Right lobe of liver (tissue), 6 donors: Measurements from ENCODE around the gene STRAP. TPM values are rescaled to one million over a fixed set of nuclear protein-coding genes. Genes with fewer than 3 reads are reported as not detected.

Experiments used
- ATAC-seq, 4 donors: fragments of 200-7000 bp; cut with Tn5 transposase; one replicate each; pipeline ENCODE4 v1.9.1; 2020; ENCODE audit warnings: mild to moderate bottlenecking in 4 of 4, moderate library complexity in 4 of 4
- DNase-seq, 3 donors: peaks; one replicate each; pipeline ENCODE4 v3.0.0-alpha.2; 2020
- H3K27ac ChIP-seq, 3 donors: fragments of 200-600 bp; one replicate each; pipeline ENCODE4 v1.8.0; 2022
- H3K27me3 ChIP-seq, 2 donors: fragments of 200-600 bp; one replicate each; pipeline ENCODE4 v1.8.0; 2022
- H3K36me3 ChIP-seq, 4 donors: fragments of 200-600 bp; sonication (generic) in 1 of 4; one replicate each; pipeline versions ENCODE4 v1.5.1 to v1.8.0; 2017 to 2022; ENCODE audit warnings: control low read depth in 1 of 4
- H3K4me1 ChIP-seq, 4 donors: fragments of 200-600 bp; sonication (generic) in 1 of 4; one replicate each; pipeline versions ENCODE4 v1.5.1 to v1.8.0; 2017 to 2022; ENCODE audit warnings: control low read depth in 1 of 4
- H3K4me3 ChIP-seq, 3 donors: fragments of 200-600 bp; one replicate each; pipeline ENCODE4 v1.8.0; 2022
- H3K9me3 ChIP-seq, 4 donors: fragments of 200-600 bp; sonication (generic) in 1 of 4; one replicate each; pipeline versions ENCODE4 v1.5.1 to v1.8.0; 2017 to 2022; ENCODE audit warnings: control low read depth in 1 of 4
- CTCF ChIP-seq, 4 donors: fragments of 200-600 bp in 3 of 4; fragments of 450-650 bp in 1 of 4; IDR thresholded peaks; one replicate each; pipeline versions ENCODE4 v1.5.1 to v1.8.0; 2016 to 2022; ENCODE audit warnings: antibody characterized with exemption in 4 of 4, mild to moderate bottlenecking in 2 of 4
- POLR2A ChIP-seq: fragments of 450-650 bp; IDR thresholded peaks from one replicate; pipeline ENCODE4 v1.6.1; 2017; ENCODE audit warnings: antibody characterized with exemption, mild to moderate bottlenecking
- WGBS: methylation state at CpG from one replicate; pipeline ENCODE4 v1.1.6; 2018; ENCODE audit warnings: low coverage, low lambda C conversion rate; ENCODE audit not compliant: insufficient coverage; ENCODE audit errors: missing lambda C conversion rate; 5-methylcytosine and 5-hydroxymethylcytosine counted together
- intact Hi-C, 2 donors: fragments of 100-400 bp; cut with DNase I; formaldehyde crosslinking; loops; one replicate each; pipeline versions ENCODE4 v1.11.2 to v1.14.1; 2022
- total RNA-seq, 6 experiments: library from RNA; depleted of rRNA in 2 of 6; stranded (reverse); fragments of >200 nt in 2 of 6; fragmentation: NEBNext Ultra II Directional in 3 of 6; extraction: Animal tissue kit (Norgen Biotek cat#: 25700) in 3 of 6; gene quantifications; one replicate each; pipeline versions ENCODE4 v1.1.0 to v1.2.4, GENCODE V29; 2016 to 2023
- donor health status: DM: no; HTN: yes; CAD: no.
- donor health status: DM: no; HTN: no; CAD: no.
- donor health status: DM: no; HTN: no; CAD: no.
- donor health status: DM: no; HTN: yes; CAD: no.
- donor health status: DM: no; HTN: yes; CAD: no.

Gene STRAP
- total RNA-seq, 6 experiments from 2014 or later = 41.3 to 53.5 (median 43.0) TPM

DNA sequence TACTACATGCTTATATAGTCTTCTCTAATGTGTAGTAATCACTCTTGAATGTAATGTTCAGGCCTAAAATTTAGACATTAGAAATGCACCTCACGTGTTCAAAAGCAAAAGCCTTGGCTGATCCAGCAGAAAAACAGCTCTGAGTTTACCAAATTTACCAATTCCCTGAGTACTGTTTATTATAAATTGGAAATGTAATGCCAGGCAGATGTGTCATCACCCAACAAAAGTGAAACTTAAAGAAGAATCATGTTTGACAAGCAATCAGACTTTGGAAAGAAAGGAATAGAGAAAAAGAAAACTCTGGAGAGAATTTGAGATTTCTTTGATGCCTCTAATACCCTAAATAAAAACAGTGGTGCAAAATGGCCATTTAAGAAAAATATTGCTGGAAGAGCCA, 26.5 kb upstream of the STRAP start:
- DNase-seq = no peak
- Histone ChIP-seq H3K36me3 (no peaks in the 10 kb centered on the region), H3K4me3 (no peak overlapping the region), H3K27me3 (no peaks in the 10 kb centered on the region), H3K4me1 (peaks cover 0 to 10% (median 0%) of the 10 kb centered on the region in 4 donors), H3K9me3 (no peaks in the 10 kb centered on the region), H3K27ac (no peak overlapping the region)
- 19% methylated on average over 1 of the region's 1 CpG for WGBS
- peak in 1 of 4 donors; percentile 12 for ATAC-seq
- no peak for TF ChIP-seq POLR2A
- TF ChIP-seq CTCF (IDR thresholded peaks at IDR 0.05) = no peak
- intact Hi-C loops = loop anchor here (5.0 to 10.0 kb wide), 2 partner anchors 261 to 268 kb away; no protein-coding TSS in a partner anchor

DNA sequence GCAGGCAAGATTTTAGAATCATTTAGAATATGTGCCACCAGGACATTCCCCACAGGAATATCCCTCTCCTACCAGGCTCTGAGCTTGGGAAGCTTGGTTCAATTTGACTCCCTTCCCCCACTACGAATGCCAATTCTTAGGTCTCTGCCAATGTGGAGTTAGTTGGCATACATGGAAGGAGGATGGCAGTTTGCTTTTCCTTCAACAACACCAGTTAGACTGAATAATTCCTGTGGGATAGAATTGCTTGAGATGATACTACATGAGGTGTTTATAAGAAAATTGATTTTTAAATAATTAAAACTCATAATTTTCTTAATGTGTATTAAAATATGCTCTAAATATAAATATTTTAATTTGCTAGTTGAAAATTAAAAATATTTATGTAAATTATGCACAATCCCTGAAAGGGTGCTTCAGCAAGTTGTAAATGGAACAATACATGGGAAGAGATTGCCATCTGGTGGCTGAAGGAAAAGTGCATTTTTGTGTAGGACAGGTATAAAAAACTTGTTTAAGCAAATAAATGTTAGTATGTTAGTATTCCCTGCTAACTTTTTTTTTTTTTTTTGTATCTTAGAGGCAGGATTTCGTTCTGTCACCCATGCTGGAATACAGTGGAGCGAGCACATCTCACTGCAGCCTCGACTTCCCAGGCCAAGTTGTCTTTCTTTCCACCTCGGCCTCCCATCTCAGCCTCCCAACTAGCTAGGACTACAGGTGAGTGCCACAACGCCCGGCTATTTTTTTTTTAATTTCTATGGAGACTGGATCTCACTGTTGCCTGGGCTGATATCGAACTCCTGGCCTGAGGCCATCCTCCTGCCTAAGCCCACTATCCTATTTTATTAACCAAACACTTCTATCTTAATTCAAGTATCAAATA, 25.8 kb upstream of the STRAP start:
- DNase-seq = peak in 1 of 3 donors; percentile 59
- peak; percentile 73 to 86 (median 81) for ATAC-seq
- TF ChIP-seq POLR2A = no peak
- peak; percentile 78 to 91 (median 80) for TF ChIP-seq CTCF (IDR thresholded peaks at IDR 0.05)
- Histone ChIP-seq H3K4me1 (peaks cover 0 to 6% (median under 1%) of the 10 kb centered on the region in 4 donors), H3K9me3 (no peaks in the 10 kb centered on the region), H3K4me3 (no peak overlapping the region), H3K36me3 (no peaks in the 10 kb centered on the region), H3K27me3 (no peaks in the 10 kb centered on the region), H3K27ac (no peak overlapping the region)
- 28% methylated on average over 8 of the region's 8 CpGs for WGBS
- intact Hi-C loops = loop anchor here (5.0 to 10.0 kb wide), 2 partner anchors 262 to 269 kb away; no protein-coding TSS in a partner anchor

GRCh38 chr12:15858353-15858752, 23.8 kb upstream of the STRAP start:
- TF ChIP-seq POLR2A (no peak), CTCF (IDR thresholded peaks at IDR 0.05) (no peak)
- 61% methylated on average over 2 of the region's 2 CpGs for WGBS
- no peaks in the 10 kb centered on the region for H3K9me3 ChIP-seq

DNA sequence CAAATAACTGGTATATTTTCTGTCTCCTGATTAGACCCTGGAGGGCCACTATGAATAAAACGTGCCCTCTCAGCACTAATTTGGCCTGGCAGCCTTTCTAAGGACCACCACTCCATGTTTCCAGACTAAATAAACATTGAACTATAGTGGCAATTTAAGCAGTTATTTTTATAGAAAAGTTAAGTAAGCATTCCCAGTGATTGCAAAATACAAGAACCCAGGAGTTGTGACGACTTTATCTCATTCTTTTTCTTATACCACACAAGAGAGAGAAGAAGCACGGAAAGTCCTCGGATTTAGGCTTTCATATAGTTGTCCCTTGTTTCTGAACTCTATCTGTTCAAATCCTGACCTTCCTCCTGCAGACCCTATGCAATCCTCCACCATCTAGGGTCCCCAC, 23.1 kb upstream of the STRAP start:
- ATAC-seq = no peak
- WGBS = 65% methylated on average over 4 of the region's 4 CpGs
- peaks cover 0 to 27% (median 12%) of the 10 kb centered on the region in 4 donors for H3K4me1 ChIP-seq
- H3K36me3 ChIP-seq = no peaks in the 10 kb centered on the region
- no peak overlapping the region for H3K27ac ChIP-seq
- no peak overlapping the region for H3K4me3 ChIP-seq
- H3K27me3 ChIP-seq = no peaks in the 10 kb centered on the region
- intact Hi-C loops = loop anchor here (5.0 to 10.0 kb wide), 2 partner anchors 264 to 272 kb away; no protein-coding TSS in a partner anchor
- H3K9me3 ChIP-seq = no peaks in the 10 kb centered on the region
- DNase-seq = no peak
- TF ChIP-seq POLR2A (no peak), CTCF (IDR thresholded peaks at IDR 0.05) (no peak)

More at GRCh38 chr12:15858353-15858752, 23.8 kb upstream of the STRAP start:
- Histone ChIP-seq H3K36me3 (no peaks in the 10 kb centered on the region), H3K4me3 (no peak overlapping the region), H3K4me1 (peaks cover 0 to 20% (median 9%) of the 10 kb centered on the region in 4 donors), H3K27ac (no peak overlapping the region), H3K27me3 (no peaks in the 10 kb centered on the region)
- no peak for DNase-seq
- intact Hi-C loops = loop anchor here (5.0 to 10.0 kb wide), 2 partner anchors 264 to 271 kb away; no protein-coding TSS in a partner anchor
- ATAC-seq = no peak
